Kidney epithelial cell (primary cell): Measurements from ENCODE around the gene PHF21B. TPM values are rescaled to one million over a fixed set of nuclear protein-coding genes. Genes with fewer than 3 reads are reported as not detected.

Experiments
- DNase-seq: peaks from one replicate; pipeline ENCODE4 v3.0.0-alpha.2; 2010; ENCODE audit warnings: low read depth
- H3K27me3 ChIP-seq: 2 replicates; pipeline ENCODE4 v1.6.0; 2011; ENCODE audit warnings: low read length; ENCODE audit not compliant: control insufficient read depth, insufficient read depth
- H3K36me3 ChIP-seq: 2 replicates; pipeline ENCODE4 v1.5.1; 2011; ENCODE audit warnings: low read length; ENCODE audit not compliant: control insufficient read depth, insufficient read depth
- H3K4me3 ChIP-seq: 2 replicates; pipeline ENCODE4 v1.5.1; 2011; ENCODE audit warnings: low read depth, mild to moderate bottlenecking, control low read depth, low read length
- total RNA-seq: library from RNA; depleted of rRNA; stranded (reverse); fragments of >200 nt; gene quantifications from 2 replicates; pipeline ENCODE4 v1.2.3, GENCODE V29; 2015
- TF ChIP-seq, protein P1 (sequence below): IDR thresholded peaks from 2 replicates; pipeline ENCODE4 v1.5.1; 2011; ENCODE audit warnings: mild to moderate bottlenecking, moderate library complexity, low read length, control low read depth, inconsistent platforms; ENCODE audit not compliant: insufficient read depth, poor library complexity, severe bottlenecking

Gene PHF21B
- total RNA-seq, 1 donor from 2014 or later: 1.5 TPM

GRCh38 chr22:44952863-44953746, 56.7 kb downstream of the PHF21B start:
- peaks cover 16% of the 10 kb centered on the region for H3K27me3 ChIP-seq

GRCh38 chr22:44951510-44951816, 58.3 kb downstream of the PHF21B start:
- TF ChIP-seq, protein P1, sequence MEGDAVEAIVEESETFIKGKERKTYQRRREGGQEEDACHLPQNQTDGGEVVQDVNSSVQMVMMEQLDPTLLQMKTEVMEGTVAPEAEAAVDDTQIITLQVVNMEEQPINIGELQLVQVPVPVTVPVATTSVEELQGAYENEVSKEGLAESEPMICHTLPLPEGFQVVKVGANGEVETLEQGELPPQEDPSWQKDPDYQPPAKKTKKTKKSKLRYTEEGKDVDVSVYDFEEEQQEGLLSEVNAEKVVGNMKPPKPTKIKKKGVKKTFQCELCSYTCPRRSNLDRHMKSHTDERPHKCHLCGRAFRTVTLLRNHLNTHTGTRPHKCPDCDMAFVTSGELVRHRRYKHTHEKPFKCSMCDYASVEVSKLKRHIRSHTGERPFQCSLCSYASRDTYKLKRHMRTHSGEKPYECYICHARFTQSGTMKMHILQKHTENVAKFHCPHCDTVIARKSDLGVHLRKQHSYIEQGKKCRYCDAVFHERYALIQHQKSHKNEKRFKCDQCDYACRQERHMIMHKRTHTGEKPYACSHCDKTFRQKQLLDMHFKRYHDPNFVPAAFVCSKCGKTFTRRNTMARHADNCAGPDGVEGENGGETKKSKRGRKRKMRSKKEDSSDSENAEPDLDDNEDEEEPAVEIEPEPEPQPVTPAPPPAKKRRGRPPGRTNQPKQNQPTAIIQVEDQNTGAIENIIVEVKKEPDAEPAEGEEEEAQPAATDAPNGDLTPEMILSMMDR: no peak
- Histone ChIP-seq H3K27me3 (peaks cover 11% of the 10 kb centered on the region), H3K36me3 (no peaks in the 10 kb centered on the region)

More at GRCh38 chr22:44952863-44953746, 56.7 kb downstream of the PHF21B start:
- TF ChIP-seq, protein P1: no peak
- Histone ChIP-seq H3K4me3 (no peak overlapping the region), H3K36me3 (no peaks in the 10 kb centered on the region)
- DNase-seq: no peak

DNA sequence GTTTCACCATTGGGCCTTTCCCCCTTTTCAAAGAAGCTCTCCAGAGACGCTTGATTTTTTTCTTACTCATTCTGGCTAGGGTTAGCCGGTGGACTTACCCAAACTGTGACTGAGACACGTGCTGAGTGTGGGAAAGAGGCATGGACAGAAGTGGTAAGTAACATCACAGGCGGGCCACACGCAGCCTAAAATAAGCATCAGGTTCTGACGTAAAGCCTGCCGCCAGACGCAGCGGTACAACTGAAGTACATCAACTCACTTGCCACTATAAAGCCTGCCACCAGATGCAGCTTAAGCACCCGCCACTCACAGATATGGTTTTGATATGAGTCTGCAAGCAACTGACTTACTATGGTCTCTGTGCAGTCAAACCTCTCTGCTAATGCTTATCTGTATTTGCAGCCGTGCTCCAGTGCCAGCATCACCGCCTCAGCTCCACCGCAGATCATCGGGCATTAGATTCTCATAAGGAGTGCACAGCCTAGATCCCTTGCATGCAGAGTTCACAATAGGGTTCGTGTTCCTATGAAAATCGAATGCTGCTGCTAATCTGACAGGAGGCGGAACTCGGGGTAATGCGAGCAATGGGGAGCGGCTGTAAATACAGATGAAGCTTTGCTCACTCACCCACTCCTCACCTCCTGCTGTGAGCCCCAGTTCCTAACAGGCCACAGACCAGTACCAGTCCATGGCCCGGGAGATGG, 58.8 kb downstream of the PHF21B start:
- peaks cover 10% of the 10 kb centered on the region for H3K27me3 ChIP-seq

More at GRCh38 chr22:44951510-44951816, 58.3 kb downstream of the PHF21B start:
- H3K4me3 ChIP-seq: no peak overlapping the region
- DNase-seq: no peak

GRCh38 chr22:44947846-44948245, 62.0 kb downstream of the PHF21B start:
- no peak overlapping the region for H3K4me3 ChIP-seq
- DNase-seq: no peak
- peaks cover 16% of the 10 kb centered on the region for H3K27me3 ChIP-seq
- H3K36me3 ChIP-seq: no peaks in the 10 kb centered on the region
- TF ChIP-seq, protein P1: no peak

More for the DNA sequence above, 58.8 kb downstream of the PHF21B start:
- no peak for DNase-seq
- Histone ChIP-seq H3K36me3 (no peaks in the 10 kb centered on the region), H3K4me3 (no peak overlapping the region)
- TF ChIP-seq, protein P1: no peak

DNA sequence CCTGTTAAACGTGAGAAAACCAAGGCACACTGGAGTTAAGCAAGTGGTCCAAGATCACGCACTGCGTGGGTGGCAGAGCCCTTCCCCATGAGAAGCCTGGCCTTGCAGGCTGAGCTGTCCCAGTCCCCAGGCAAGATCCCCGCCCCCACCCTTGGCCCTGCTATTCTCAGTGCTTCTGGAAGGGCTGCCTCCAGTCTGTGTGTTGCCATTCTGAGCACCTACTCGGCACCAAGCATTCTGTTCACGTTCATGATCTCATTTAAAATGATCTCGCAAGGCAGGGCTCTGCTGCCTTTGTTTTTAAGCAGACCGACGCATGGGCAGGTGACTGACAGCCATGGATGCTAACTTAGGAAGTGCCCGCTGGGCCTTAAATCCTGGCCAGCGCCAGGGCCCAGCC, 62.8 kb downstream of the PHF21B start:
- no peak for DNase-seq
- peaks cover 18% of the 10 kb centered on the region for H3K27me3 ChIP-seq

More for the DNA sequence above, 62.8 kb downstream of the PHF21B start:
- TF ChIP-seq, protein P1: no peak
- Histone ChIP-seq H3K36me3 (no peaks in the 10 kb centered on the region), H3K4me3 (no peak overlapping the region)
